NCI-H187 (cell line): ENCODE results near the gene PIGM.

Experiments
- DNase-seq, 2 experiments: peaks; one replicate each; lab custom pipeline; 2025; lab: John Stamatoyannopoulos, UW

The PIGM gene

DNA sequence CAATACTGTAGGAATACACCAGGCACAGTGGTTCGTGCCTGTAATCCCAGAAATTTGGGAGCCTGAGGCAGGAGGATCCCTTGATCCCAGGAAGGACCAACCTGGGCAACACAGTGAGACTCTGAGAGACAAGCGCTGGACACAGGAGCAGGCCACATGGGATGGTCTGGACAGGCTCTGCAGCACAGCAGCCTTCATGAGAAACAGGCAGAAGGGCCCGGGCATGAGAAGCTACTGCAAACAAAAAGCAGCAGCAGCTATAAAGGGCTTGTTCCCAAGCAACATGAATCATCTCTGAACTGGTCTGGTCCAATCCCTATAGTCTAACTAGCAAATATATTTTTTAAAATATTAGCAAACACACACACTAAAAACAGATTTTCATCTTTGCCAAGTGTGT lies 42.2 kb downstream of the PIGM start:
- DNase-seq: no peak

DNA sequence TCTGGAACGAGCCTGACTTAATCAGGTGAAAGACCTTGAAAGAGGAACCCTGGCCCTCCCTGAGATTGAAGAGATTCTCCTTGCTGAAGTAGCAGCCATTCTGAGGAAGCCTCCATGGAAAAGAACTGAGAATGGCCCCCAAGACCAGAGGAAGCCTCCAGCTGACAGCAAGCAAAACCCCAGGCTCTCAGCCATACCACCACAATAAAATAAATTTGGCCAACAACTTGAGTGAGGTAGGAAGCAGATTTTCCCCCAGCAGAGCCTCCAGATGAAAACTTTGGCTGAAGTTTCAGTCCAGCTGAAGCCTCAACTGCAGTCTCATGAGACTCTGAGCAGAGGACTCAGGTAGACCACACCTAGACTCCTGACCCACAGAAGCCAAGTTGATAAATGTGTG lies 43.8 kb downstream of the PIGM start:
- no peak for DNase-seq

DNA sequence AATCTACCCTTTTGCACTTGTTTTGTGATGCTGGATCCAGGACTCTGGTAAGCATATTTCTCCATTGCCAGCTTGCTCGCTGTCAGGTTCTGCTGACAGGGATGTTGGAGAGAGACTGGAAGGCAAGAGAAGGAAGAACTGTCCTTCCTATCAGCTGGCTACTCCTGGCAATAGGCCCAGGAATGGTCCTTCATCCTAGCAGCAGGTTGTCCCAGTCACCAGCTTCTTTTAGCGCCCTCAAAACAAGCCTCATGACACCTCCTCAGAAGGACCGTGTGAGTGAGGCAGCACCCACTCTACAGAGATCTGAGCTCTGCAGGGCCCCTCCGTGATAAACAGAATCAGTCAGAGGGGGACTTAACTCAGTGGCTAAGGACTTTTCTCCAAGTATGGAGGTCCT lies 44.6 kb downstream of the PIGM start:
- no peak for DNase-seq

DNA sequence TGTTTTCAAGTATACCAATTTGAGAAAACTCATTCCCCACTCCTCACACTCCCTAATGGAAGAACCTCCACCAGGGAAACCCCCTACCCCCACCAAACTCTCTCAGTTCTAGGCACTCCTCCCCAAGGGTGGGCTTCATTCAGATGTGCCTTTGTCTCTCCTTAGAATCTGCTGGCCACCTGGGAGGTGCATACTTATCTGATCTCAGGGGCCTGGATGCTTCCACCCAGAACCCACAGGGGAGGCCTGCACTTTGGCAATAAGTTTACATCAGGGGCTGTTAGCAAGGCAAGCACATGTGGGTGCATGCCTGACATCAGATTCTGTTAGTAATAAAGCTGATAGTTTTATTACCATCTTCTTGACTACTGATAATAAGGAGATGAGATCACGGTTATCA lies 45.3 kb downstream of the PIGM start:
- DNase-seq: no peak

GRCh38 chr1:159986093-159986492 lies 45.7 kb downstream of the PIGM start:
- DNase-seq: no peak

DNA sequence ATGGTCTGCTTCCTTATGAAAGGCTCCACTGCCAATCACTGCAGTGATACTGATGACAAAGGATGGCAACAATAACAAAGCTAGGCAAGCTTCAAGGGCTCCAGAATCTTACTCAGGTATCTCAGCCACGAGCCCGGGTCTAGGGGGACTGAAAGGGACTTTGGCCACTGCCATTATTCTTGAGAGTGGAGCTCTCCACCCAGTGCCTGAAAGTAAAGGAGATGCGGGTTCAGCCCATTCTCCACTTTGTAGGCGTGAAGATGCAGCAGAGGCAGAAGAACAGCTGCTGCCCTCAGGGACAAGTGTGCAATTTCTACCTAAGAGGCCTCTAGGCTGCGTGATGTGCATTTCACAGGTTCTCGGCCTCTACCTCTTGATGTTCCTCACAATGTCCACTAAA lies 46.3 kb downstream of the PIGM start:
- no peak for DNase-seq

DNA sequence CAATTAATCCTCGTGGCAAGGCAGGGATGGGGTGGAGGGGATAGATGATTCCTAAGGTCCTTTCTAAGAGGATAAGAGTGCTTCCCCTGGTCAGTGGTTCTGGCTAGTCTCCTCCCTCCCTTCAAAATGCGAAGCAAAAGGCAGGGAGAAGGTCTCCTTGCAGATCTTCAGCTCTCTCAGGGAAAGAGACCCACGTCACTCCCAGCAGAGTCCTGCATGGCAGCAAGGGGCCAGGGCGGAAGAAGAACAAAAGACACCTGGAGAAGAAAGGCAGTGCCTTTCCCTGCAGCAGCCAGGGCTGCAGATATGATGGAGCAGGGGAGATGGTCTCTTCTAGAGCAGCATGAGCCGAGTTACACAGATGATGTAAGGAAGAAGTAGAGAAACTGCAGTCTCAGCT lies 48.1 kb downstream of the PIGM start:
- no peak for DNase-seq

- DNase-seq: no peak
Observed at GRCh38 chr1:159982280-159982679, 49.5 kb downstream of the PIGM start.

DNA sequence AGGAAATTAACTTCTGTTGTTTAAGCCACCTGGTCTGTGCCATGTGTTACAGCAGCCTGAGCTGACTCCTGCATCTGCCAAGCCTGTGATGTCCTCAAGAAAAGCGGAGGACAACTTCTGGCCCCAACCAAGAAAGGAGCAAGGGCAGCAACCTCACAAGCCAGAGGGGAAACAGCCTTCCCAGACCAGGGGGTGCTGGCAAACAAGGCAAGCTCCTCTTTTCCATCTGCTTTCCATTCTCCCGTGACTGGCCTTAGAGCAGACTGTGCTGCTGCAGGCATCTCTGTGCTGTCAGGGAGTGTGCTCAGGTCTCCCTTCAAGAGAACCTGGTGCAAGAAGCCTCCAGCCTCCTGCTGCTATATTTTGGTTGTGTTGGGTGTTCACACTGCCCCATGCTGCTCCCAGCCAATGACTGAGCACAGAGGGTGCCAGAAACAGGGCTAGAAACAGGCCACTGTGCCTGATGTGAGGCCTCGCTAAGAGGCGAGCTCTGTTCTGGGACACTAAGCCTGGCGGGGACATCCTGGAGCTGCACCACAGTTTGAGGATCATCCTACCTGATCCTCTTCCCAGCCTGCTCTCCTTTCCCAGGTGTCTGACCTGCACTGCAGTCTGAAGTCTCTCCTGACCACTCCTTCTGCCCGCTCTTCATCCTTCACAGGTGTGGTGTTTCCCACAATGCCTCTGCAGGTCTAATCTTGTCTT lies 50.3 kb downstream of the PIGM start:
- no peak for DNase-seq

- DNase-seq: no peak
Observed at GRCh38 chr1:159980786-159981185, 51.0 kb downstream of the PIGM start.

- DNase-seq: no peak
Observed at GRCh38 chr1:159980076-159980475, 51.7 kb downstream of the PIGM start.

DNA sequence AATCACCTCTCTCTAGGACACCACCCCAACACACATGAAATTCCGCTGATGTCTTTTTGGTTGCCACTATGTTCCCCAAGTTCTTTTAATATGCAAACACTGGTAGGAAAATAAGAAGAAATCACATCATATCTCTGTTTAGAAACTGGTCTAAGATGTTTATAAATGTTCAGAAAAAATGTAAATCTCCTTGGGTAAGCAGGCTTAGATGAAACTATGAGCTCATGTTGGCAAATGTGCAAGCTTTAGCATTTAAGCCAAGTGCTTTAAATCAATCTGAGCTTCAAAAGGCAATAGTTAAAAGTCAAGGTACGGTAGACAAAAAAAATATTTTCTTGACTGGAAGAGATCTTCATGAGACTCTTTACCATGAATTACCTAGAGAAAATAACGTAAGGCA lies 52.5 kb downstream of the PIGM start:
- no peak for DNase-seq

GRCh38 chr1:159978107-159978398 lies 53.7 kb downstream of the PIGM start:
- no peak for DNase-seq

GRCh38 chr1:159977364-159978106 lies 54.3 kb downstream of the PIGM start:
- DNase-seq: no peak
